Activated CD8-positive, alpha-beta T cell treated with anti-CD3 and anti-CD28 coated beads for 36 hours (primary cell): ENCODE data around the gene LRRC61. TPM values are rescaled to one million over a fixed set of nuclear protein-coding genes. Genes with fewer than 3 reads are reported as not detected.
"Not testable (repeated sequence)": the region's sequence is repeated elsewhere in the genome, so short reads cannot be mapped to it uniquely, and the experiment has no call there.

ENCODE experiments used
- ATAC-seq: fragments of 200-7000 bp; cut with Tn5 transposase; one replicate; pipeline ENCODE4 v1.10.0; 2021; ENCODE audit warnings: mild to moderate bottlenecking, moderate library complexity
- CTCF ChIA-PET: fragments of 350-600 bp; sonication (Branson Sonifier 250); formaldehyde crosslinking; loops from one replicate; lab custom pipeline; 2021; ENCODE audit warnings: antibody characterized with exemption; lab: Charles Lee
- POLR2A ChIA-PET: fragments of 350-600 bp; sonication (Branson Sonifier 250); formaldehyde crosslinking; loops from one replicate; lab custom pipeline; 2021; ENCODE audit warnings: antibody characterized with exemption; lab: Charles Lee
- DNase-seq: peaks from one replicate; pipeline ENCODE4 v3.0.0-alpha.2; 2020
- H3K27ac Mint-ChIP-seq: one replicate; pipeline ENCODE4 v1.8.0; 2021; ENCODE audit warnings: mild to moderate bottlenecking, mixed read lengths
- H3K27me3 Mint-ChIP-seq: one replicate; pipeline ENCODE4 v1.8.0; 2021; ENCODE audit warnings: mixed read lengths
- H3K36me3 Mint-ChIP-seq: one replicate; pipeline ENCODE4 v1.8.0; 2021; ENCODE audit warnings: low read depth, mixed read lengths
- H3K4me1 Mint-ChIP-seq: one replicate; pipeline ENCODE4 v1.8.0; 2021; ENCODE audit warnings: low read depth, mixed read lengths
- H3K4me3 Mint-ChIP-seq: one replicate; pipeline ENCODE4 v1.8.0; 2021; ENCODE audit warnings: mild to moderate bottlenecking, moderate library complexity, mixed read lengths
- H3K9me3 Mint-ChIP-seq: one replicate; pipeline ENCODE4 v1.8.0; 2021; ENCODE audit warnings: mixed read lengths
- intact Hi-C: fragments of 100-400 bp; cut with micrococcal nuclease; formaldehyde crosslinking; loops from one replicate; pipeline ENCODE4 v1.10.0; 2022
- total RNA-seq, 2 experiments: library from RNA; stranded (reverse); gene quantifications; one replicate each; pipeline ENCODE4 v1.2.3, GENCODE V29; 2021
- TF ChIP-seq, protein P1 (sequence below): fragments of 200-600 bp; IDR thresholded peaks from one replicate; pipeline ENCODE4 v1.8.0; 2022; ENCODE audit warnings: antibody characterized with exemption, mild to moderate bottlenecking

Gene LRRC61
- total RNA-seq, 2 experiments from 2014 or later: 21.8 to 21.9 TPM

DNA sequence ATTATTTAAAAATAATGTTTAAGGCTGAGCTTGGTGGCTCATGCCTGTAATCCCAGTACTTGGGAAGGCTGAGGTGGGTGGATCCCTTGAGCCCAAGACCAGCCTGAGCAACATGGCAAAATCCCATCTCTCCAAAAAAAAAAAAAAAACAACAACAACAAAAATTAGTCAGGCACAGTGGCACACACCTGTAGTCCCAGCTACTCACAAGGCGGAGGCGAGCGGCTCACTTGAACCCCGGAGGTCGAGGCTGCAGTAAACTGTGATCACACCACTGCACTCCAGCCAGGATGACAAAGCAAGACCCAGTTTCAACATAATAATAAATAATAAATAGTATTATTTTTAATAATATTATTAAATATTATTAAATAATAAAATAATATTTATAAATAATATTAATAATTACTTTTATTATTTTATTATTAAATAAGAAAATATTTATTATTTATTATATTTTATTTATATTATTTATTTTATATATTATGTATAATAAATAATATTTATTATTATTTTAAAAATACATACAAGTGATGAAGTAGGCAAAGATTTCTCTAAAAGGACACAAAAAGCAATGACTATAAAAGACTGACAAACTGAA, 8.4 kb upstream of the LRRC61 start:
- CTCF ChIA-PET: interaction anchor here (1.1 to 1.3 kb wide), 3 partner anchors 43 to 107 kb away, joined by 3 to 4 read pairs (median 4); no protein-coding TSS in a partner anchor
- TF ChIP-seq, protein P1, sequence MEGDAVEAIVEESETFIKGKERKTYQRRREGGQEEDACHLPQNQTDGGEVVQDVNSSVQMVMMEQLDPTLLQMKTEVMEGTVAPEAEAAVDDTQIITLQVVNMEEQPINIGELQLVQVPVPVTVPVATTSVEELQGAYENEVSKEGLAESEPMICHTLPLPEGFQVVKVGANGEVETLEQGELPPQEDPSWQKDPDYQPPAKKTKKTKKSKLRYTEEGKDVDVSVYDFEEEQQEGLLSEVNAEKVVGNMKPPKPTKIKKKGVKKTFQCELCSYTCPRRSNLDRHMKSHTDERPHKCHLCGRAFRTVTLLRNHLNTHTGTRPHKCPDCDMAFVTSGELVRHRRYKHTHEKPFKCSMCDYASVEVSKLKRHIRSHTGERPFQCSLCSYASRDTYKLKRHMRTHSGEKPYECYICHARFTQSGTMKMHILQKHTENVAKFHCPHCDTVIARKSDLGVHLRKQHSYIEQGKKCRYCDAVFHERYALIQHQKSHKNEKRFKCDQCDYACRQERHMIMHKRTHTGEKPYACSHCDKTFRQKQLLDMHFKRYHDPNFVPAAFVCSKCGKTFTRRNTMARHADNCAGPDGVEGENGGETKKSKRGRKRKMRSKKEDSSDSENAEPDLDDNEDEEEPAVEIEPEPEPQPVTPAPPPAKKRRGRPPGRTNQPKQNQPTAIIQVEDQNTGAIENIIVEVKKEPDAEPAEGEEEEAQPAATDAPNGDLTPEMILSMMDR: no peak
- no peaks in the 10 kb centered on the region for H3K4me1 Mint-ChIP-seq

DNA sequence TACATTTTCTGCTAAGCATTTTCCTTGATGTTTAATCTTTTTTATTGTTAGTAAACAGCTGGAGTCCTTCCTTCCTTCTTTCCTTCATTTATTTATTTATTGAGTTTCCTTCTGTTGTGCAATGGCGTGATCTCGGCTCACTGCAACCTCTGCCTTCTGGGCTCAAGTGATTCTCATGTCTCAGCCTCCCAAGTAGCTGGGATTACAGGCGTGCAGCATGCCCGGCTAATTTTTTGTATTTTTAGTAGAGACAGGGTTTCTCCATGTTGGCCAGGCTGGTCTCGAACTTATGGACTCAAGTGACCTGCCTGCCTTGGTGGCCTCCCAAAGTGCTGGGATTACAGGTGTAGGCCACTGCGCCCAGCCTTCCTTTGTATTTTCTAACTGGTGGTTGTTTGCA, 6.2 kb upstream of the LRRC61 start:
- ATAC-seq, H3K27ac Mint-ChIP-seq, H3K4me3 Mint-ChIP-seq, intact Hi-C loops, DNase-seq, H3K9me3 Mint-ChIP-seq, H3K27me3 Mint-ChIP-seq: not testable (repeated sequence)
- Mint-ChIP-seq H3K36me3 (peaks cover 12% of the 10 kb centered on the region), H3K4me1 (peaks cover 18% of the 10 kb centered on the region)
- ChIA-PET CTCF (interaction anchor here (0.9 kb wide), 1 partner anchor 11 kb away, joined by 4 read pairs; no protein-coding TSS in a partner anchor), POLR2A (interaction anchor here (1.1 kb wide), 1 partner anchor 9 kb away, joined by 3 read pairs; no protein-coding TSS in a partner anchor)

More for the DNA sequence above, 8.4 kb upstream of the LRRC61 start:
- Mint-ChIP-seq H3K27me3 (no peaks in the 10 kb centered on the region), H3K36me3 (no peaks in the 10 kb centered on the region), H3K9me3 (no peaks in the 10 kb centered on the region), H3K27ac (no peak overlapping the region), H3K4me3 (no peak overlapping the region)
- DNase-seq (no peak), ATAC-seq (no peak)
- intact Hi-C loops: no loop called here
- POLR2A ChIA-PET: no interaction called here

- peaks cover 16% of the 10 kb centered on the region for H3K36me3 Mint-ChIP-seq
- DNase-seq (no peak), ATAC-seq (no peak)
- H3K27ac Mint-ChIP-seq: no peak overlapping the region
- POLR2A ChIA-PET: no interaction called here
- no peaks in the 10 kb centered on the region for H3K9me3 Mint-ChIP-seq
- CTCF ChIA-PET: interaction anchor here (0.9 kb wide), 1 partner anchor 12 kb away, joined by 4 read pairs; no protein-coding TSS in a partner anchor
- no peaks in the 10 kb centered on the region for H3K27me3 Mint-ChIP-seq
- peaks cover 22% of the 10 kb centered on the region for H3K4me1 Mint-ChIP-seq
- TF ChIP-seq, protein P1: no peak
- no peak overlapping the region for H3K4me3 Mint-ChIP-seq
- intact Hi-C loops: no loop called here
Measured at GRCh38 chr7:150317748-150318444, 5.3 kb upstream of the LRRC61 start.

GRCh38 chr7:150321788-150322113, 1.4 kb upstream of the LRRC61 start:
- Mint-ChIP-seq H3K27ac (peak overlapping the region; percentile 100), H3K27me3 (no peaks in the 10 kb centered on the region), H3K4me1 (peaks cover 45% of the 10 kb centered on the region), H3K4me3 (peak overlapping the region; percentile 95), H3K36me3 (peaks cover 45% of the 10 kb centered on the region), H3K9me3 (no peaks in the 10 kb centered on the region)
- ATAC-seq: no peak
- POLR2A ChIA-PET: interaction anchor here (0.6 to 3.8 kb wide), 4 partner anchors 10 to 82 kb away, joined by 3 to 19 read pairs (median 8); partner anchors contain the start of gene REPIN1
- no peak for DNase-seq
- TF ChIP-seq, protein P1: no peak
- CTCF ChIA-PET: interaction anchor here (1.2 to 1.4 kb wide), 2 partner anchors 32 to 34 kb away, joined by 3 to 4 read pairs; no protein-coding TSS in a partner anchor
- intact Hi-C loops: no loop called here

DNA sequence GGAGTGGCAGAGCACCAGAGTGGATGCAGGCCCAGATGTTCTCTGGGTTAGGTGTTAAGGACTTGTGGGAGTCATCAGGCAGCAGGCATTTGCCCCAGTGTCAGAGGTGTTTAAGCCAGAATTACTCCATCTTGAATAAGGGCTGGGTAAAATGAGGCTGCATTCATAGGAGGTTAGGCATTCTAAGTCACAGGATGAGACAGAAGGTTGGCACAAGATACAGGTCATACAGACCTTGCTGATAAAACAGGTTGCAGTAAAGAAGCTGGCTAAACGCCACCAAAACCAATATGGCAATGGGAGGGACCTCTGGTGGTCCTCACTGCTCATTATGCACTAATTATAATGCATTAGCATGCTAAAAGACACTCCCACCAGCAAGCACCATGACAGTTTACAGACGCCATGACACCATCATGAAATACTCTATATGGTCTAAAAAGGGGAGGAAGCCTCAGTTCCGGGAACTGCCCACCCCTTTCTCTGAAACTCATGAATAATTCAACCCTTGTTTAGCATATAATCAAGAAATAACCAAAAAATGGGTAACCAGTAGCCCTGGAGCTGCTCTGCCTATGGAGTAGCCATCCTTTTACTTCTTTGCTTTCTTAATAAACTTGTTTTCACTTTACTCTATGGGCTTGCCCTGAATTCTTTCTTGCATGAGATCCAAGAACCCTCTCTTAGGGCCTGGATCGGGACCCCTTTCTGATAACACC, 882 bp upstream of the LRRC61 start:
- peak overlapping the region; percentile 95 for H3K4me3 Mint-ChIP-seq
- intact Hi-C loops: no loop called here
- ChIA-PET POLR2A (interaction anchor here (0.6 to 3.8 kb wide), 4 partner anchors 10 to 82 kb away, joined by 3 to 19 read pairs (median 8); partner anchors contain the start of gene REPIN1), CTCF (interaction anchor here (1.2 to 1.4 kb wide), 2 partner anchors 32 to 34 kb away, joined by 3 to 4 read pairs; no protein-coding TSS in a partner anchor)
- DNase-seq: peak; percentile 90
- H3K4me1 Mint-ChIP-seq: peaks cover 46% of the 10 kb centered on the region
- TF ChIP-seq, protein P1: no peak
- H3K27me3 Mint-ChIP-seq: no peaks in the 10 kb centered on the region
- no peaks in the 10 kb centered on the region for H3K9me3 Mint-ChIP-seq
- ATAC-seq: peak; percentile 66
- H3K36me3 Mint-ChIP-seq: peaks cover 50% of the 10 kb centered on the region
- H3K27ac Mint-ChIP-seq: peak overlapping the region; percentile 100
